Left hindlimb (tissue), 1 donor: ENCODE results near the gene CCNK.

ENCODE experiments used
- DNase-seq: peaks from one replicate; pipeline ENCODE4 v3.0.0-alpha.2; 2018

The CCNK gene

DNA sequence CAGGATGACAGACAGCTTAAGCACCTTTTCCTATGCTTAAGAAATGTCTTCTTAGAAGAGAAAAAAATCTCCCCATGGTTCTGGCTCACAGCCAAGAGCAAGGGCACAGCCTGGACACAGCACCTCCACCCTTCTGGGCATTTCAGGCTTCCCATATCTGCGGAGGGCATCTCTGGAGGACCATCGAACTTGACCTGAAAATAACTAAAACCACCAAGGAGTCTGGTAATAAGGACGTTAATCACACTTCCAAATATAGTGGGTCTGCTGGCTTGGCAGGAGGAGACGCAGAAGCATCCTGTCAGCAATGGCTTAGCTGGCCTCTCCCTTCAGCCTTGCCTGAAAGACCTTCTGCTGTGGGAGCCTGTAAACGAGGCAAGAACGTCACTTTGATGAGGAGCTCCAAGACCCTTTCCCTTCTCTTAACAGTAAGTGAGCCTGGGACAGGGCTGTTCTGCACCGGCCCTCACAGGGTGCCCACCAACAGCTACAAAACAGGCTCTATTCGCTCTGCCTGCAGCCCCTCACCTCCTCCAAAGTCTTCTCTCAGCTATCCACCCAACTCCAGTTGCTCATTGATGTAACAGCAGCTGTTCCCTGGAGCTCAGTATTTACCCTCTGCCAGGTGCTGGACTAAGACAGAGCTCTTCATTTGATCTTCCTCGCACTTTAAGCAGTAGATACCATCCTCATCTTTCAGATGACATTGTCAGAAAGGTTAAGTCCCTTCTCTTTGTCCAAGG lies 13.7 kb upstream of the CCNK start:
- no peak for DNase-seq

DNA sequence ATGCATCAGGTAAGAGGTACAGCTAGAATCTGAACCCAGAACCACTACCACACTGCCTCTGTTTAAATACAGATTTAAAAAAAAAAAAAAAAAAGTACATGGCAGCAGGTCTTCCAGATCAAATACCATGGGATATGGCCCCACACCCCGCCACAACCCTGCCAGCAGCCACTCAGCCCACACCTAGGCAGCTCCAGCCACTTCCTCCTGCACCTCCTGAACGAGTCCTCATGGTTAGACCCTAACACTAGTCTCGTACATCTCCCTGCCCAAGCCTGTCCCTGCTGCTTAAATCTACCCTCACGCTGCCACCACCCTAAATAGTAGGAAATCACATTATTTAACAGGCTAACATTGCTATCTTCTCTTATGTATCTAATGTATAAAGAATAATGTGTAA lies 13.1 kb upstream of the CCNK start:
- no peak for DNase-seq

GRCh38 chr14:99468836-99469592 lies 12.2 kb upstream of the CCNK start:
- DNase-seq: no peak

DNA sequence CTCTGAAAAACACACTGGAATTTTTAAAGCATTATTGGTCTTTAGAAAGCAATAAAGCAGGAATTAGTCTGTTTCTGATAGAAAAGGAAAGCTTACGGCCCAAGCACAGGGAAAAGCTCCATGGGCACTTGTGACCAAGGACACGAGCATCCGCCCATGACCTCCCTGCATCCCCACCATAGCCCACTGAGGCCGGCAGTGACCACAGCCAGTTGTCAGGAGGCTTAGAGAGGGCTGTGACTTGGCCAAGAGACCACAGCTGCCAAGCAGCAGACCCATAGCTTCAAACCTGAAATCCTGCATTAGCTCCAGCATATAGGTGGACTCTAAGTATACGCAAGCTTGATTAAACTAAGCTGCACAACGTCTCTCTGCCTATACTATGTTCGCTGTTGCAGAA lies 9.5 kb upstream of the CCNK start:
- DNase-seq: no peak

DNA sequence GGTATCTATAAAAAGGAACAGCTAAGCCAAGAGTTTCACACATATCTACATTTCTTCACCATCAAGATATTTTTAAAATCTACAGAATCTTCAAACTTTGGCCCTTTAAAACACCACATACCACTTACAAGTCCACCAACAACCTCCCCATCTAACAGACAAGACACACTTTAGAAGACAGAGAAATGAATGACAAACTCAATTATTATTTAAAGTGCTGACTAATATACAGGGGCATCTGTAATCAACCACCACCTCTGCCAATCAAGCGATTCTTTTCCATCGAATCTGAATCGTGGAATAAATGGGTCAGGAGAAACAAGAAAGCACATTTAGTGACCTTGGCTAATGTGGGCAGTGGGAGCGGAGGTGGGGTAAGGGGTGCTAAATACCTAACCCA lies 8.3 kb upstream of the CCNK start:
- no peak for DNase-seq

DNA sequence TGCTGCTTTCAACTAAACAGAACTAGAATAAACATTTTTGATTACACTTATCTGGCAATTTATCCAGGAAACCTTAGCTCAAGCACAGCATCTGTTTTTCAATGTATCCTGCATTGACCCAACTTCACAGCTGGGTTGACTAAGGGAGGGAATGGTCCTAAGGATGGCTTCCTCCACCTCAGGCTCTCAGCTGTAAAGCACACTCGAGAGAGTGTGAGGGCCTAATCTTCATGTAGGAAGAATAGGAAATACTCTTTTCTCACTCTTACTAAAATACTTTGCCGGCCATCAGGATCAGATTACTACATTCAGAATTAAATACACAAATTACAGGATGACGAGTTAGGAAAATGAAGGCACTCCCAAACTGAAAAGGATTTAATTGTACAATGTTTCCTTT lies 7.8 kb upstream of the CCNK start:
- DNase-seq: no peak

DNA sequence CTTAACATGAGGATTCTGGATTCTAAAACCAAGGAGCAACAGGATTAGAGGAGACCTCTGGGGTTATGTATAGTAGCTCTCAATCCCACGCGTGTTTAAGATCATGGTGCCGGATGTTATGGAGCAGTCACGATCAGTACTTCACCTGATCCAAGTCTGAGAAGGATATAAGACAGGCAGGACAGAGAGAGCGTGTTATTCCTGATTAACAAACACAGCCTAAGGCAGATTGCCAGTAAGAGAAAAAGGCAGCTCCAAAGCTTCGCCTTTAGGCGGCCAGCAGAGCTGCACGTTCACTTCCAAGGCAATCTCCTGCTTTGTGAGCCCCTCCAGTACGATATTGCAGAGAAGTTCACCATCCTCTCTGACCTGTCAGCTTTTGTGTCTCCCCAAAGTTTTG lies 6.0 kb upstream of the CCNK start:
- no peak for DNase-seq

DNA sequence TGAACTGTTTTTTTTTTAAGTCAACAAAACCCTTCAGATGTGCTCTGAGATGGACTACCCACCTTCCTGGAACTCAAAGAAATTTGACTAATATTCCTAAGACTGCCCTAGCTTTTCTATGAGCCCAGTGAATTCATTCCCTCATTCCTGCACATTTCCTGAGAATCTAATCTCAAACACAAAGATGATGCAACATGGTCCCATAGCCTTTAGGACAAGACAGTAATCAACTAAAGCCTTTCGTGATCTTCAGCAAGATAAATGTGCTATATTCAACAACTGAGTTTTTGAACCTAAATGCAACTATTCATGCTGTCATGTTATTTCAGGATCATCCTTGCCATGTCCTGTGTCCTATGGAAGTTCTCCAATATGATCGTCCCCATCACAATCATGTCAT lies 5.5 kb upstream of the CCNK start:
- no peak for DNase-seq

- no peak for DNase-seq
Observed at GRCh38 chr14:99476864-99477263, 4.3 kb upstream of the CCNK start.

DNA sequence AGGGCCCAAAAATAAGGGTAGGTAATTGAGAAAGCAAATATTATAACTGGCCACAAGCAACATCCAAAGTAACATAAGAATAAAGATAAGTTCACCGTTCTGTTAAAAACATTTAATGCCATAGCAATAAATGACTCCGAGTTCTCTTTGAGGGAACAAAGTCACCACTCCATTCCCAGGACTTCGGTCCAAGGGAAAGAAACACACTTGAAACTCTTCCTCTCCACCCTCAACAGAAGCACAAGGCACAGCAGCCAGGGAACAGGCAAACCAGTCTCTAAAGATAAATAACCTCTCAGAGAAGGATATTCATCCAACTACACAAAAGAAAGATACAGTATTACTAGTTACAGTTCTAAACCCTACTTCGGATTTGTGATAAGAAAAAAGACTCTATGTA lies 3.1 kb upstream of the CCNK start:
- DNase-seq: no peak

DNA sequence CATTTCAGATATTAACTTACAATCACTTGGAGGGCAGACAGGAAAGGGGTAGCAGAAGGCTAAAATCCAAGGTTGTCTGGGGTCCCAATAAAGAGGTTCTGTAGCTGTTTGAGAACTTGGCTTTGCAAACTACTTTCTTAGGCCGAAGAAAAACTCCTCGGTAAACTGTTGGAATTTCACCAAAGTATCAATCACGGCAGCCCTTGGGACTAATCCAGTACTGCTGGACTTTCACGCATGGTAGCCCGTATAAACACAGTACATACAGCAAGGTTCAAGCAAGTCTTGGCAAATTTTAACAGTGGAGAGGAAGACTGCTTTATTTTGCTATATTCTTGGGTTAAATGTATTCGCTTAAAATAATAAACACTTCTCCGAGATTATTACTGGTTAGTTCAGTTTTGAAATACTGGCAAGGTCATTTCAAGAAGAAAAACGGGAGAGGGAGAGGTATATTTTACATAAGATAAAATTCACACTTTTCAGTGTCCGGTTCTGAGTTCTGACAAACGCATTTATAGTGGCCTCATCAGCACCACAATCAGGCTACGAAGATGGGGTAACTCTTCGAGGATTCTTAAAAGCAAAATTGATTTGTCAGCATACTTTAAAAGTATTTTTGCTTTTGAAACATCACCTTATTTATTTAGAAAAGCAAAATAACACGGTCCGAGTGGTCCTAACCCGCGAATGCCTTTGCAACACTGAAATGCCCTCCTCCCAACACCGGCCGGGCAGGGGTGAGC lies 1.9 kb upstream of the CCNK start:
- no peak for DNase-seq

- DNase-seq: peak; percentile 71
Observed at GRCh38 chr14:99479906-99480869, 1.0 kb upstream of the CCNK start, which contains the start of gene SETD3. SETD3 (minus strand) TSS chr14:99480859; CDS start chr14:99465805, 15,054 bp downstream.

DNA sequence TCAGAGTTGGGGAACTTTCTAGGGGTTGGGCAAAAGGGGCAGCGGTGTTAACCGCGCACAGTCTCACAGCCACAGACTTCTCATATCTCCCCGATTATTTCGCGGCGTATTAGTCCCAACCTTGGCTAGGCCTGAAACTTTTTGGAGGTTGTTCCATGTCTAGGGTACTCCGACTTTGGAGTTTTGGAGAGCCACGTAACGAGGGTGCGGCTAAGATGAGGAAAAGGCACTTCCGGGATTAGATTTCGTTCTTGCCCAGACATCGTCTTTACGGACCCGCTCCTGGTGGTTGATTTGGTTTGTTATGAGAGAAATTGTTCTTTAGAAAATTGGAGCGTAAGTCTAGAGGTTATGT lies 513 bp downstream of the CCNK start:
- no peak for DNase-seq

DNA sequence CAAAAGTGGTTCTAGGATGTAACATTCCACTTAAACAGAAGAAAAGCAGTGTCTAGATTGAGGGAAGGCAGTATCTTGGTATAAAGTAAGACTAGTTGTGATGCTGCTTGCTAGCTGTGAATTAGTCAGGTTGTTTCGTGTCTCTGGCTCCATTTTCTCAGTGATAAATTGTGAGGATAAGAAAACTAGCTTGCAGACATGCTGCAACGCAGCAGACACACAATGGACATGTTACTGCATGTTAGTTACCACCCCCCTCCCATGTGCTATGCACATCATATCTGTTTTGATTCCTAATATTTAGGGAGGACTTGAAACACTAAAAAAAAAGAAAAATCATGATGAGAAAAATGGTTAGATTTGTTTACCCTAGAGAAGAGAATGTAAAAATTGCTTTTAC lies 2.9 kb downstream of the CCNK start:
- no peak for DNase-seq

- DNase-seq: no peak
Observed at GRCh38 chr14:99497341-99497740, 16.1 kb downstream of the CCNK start.

DNA sequence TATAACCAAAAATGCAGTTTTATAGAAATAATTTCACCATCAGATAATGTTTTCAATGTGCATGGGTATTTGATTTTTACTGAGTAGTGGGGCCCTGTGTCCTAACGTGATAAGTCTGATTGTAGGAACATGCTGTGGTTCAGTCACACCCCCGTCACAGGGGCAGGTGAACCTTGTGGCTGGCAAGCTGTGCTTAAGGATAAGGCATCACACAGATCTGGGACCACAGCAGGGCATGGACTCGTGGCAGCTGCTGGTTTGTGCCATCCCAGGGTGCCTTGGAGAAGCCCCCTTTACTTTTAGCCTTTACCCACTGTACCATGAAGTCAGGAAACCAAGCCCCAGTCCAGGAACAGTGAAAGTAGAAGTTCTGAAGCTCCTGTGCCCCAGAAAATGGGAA lies 16.7 kb downstream of the CCNK start:
- DNase-seq: no peak

GRCh38 chr14:99502989-99503421 lies 21.8 kb downstream of the CCNK start:
- DNase-seq: no peak

DNA sequence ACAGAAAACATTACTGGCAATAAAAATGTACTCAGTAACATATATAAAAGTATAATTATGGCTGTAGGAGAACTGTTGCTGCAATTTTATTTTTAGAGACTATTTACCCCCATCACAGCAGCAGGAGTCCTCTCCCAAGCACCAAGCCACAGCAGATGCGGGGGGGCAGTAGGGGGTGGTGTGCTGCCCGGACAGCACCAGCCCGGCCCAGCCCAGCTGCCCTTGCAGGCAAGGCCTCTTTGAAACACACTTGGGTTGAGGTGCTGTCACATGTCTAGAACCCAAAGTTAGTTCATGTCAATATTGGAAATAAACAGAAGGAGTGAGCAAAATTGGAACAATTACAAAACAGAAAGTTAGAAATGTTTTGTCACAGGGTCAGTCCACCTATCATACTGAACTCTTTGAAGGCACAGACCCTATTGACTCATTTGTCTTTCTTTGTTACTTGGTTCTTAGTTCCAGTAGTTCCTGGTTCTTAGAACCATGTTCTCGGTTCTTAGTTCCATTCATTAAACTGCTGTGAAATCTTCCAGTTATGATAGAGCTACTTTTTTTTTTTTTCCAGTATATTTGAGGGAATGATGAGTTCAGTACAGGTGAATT lies 22.7 kb downstream of the CCNK start:
- no peak for DNase-seq

- no peak for DNase-seq
Observed at GRCh38 chr14:99505089-99505488, 23.9 kb downstream of the CCNK start.

DNA sequence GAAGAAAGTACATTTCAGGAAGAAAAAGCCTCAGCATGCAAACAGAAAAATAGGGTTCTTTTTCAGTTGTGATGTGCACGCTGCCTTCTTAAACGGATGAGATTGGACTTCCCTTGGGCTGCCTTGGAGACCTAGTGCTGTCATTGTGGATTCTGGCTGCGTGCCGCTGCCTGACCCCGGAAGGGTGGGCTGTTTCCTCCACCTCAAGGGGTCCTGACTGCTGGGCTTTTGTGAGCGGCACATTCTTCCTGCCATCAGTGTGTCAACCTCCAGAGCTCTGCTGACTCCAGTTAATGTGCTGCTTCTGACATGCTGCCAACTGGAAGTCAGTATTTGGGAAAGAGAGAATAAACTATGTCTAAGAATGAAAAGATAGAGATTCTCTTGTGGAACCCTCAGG lies 25.1 kb downstream of the CCNK start:
- DNase-seq: no peak

- no peak for DNase-seq
Observed at GRCh38 chr14:99507860-99508640, 26.8 kb downstream of the CCNK start.
